A673 (cell line): ENCODE results near the gene WNT11. TPM values are rescaled to one million over a fixed set of nuclear protein-coding genes. Genes with fewer than 3 reads are reported as not detected.
"Not testable (repeated sequence)": the region's sequence is repeated elsewhere in the genome, so short reads cannot be mapped to it uniquely, and the experiment has no call there.

Source experiments
- BruUV-seq: library from RNA; stranded (reverse); fragments of 400-500 nt; replicated peaks from 2 replicates; lab custom pipeline; 2021; lab: Mats Ljungman, UMichigan
- CTCF ChIA-PET: fragments of 300-600 bp; sonication (Branson Sonifier 250); formaldehyde crosslinking; loops from one replicate; lab custom pipeline; 2022; ENCODE audit warnings: antibody characterized with exemption; lab: Charles Lee
- POLR2A ChIA-PET: fragments of 300-600 bp; sonication (Branson Sonifier 250); formaldehyde crosslinking; loops from one replicate; lab custom pipeline; 2022; ENCODE audit warnings: antibody characterized with exemption; ENCODE audit not compliant: low non-redundant PET; lab: Charles Lee
- DNase-seq: peaks from one replicate; pipeline ENCODE4 v3.0.0-alpha.2; 2015; ENCODE audit warnings: low spot score
- H3K27ac ChIP-seq: fragments of 200-600 bp; sonication (generic); 2 replicates; pipeline ENCODE4 v1.5.1; 2016; ENCODE audit warnings: mixed run types, low read depth, mild to moderate bottlenecking, mixed read lengths, antibody characterized with exemption, low read length; ENCODE audit not compliant: poor library complexity, severe bottlenecking
- H3K27me3 ChIP-seq: fragments of 200-600 bp; sonication (generic); replicated peaks from 2 replicates; pipeline ENCODE4 v1.6.1; 2017; ENCODE audit warnings: mixed run types, low read depth, mild to moderate bottlenecking, mixed read lengths, antibody characterized with exemption, low read length; ENCODE audit not compliant: insufficient read depth, poor library complexity
- H3K36me3 ChIP-seq: fragments of 200-600 bp; sonication (generic); 2 replicates; pipeline ENCODE4 v1.6.1; 2016; ENCODE audit warnings: mixed run types, mild to moderate bottlenecking, mixed read lengths, antibody characterized with exemption, low read length; ENCODE audit not compliant: insufficient read depth, poor library complexity, severe bottlenecking
- H3K4me1 ChIP-seq: fragments of 200-600 bp; sonication (generic); 2 replicates; pipeline ENCODE4 v1.6.1; 2017; ENCODE audit warnings: mixed run types, mild to moderate bottlenecking, mixed read lengths, antibody characterized with exemption, low read length; ENCODE audit not compliant: insufficient read depth, poor library complexity, severe bottlenecking
- H3K4me3 ChIP-seq: fragments of 200-600 bp; sonication (generic); 2 replicates; pipeline ENCODE4 v1.5.1; 2016; ENCODE audit warnings: low read depth, mixed run types, mild to moderate bottlenecking, mixed read lengths, low read length; ENCODE audit not compliant: poor library complexity, severe bottlenecking
- H3K9me3 ChIP-seq: fragments of 200-600 bp; sonication (generic); 2 replicates; pipeline ENCODE4 v1.6.1; 2016; ENCODE audit warnings: mixed run types, low read depth, mild to moderate bottlenecking, mixed read lengths, antibody characterized with exemption, low read length; ENCODE audit not compliant: poor library complexity, severe bottlenecking
- CTCF ChIP-seq: fragments of 300-800, 200-600 bp; sonication (generic); conservative IDR thresholded peaks from 2 replicates; pipeline ENCODE4 v1.5.1; 2017; ENCODE audit warnings: low read depth, mild to moderate bottlenecking, antibody characterized with exemption, low read length, moderate library complexity, mixed read lengths
- EZH2 ChIP-seq: fragments of 200-600 bp; sonication (generic); IDR thresholded peaks from 2 replicates; pipeline ENCODE4 v1.6.1; 2017; ENCODE audit warnings: borderline replicate concordance, low read depth, mild to moderate bottlenecking, mixed read lengths, antibody characterized with exemption, low read length; ENCODE audit not compliant: poor library complexity, severe bottlenecking
- intact Hi-C: fragments of 100-400 bp; cut with micrococcal nuclease; formaldehyde crosslinking; loops from one replicate; pipeline ENCODE4 v1.10.0; 2022; ENCODE audit not compliant: unreplicated experiment
- total RNA-seq: library from RNA; stranded (reverse); gene quantifications from 2 replicates; pipeline ENCODE4 v1.2.3, GENCODE V29; 2021

WNT11 gene
- total RNA-seq, 1 experiment from 2014 or later: 1.2 TPM

GRCh38 chr11:76201672-76202412 is 4.5 kb downstream of the WNT11 start:
- CTCF ChIA-PET: interaction anchor here (0.6 kb wide), 1 partner anchor 1057 kb away, joined by 3 read pairs; no protein-coding TSS in a partner anchor
- no peak for DNase-seq
- POLR2A ChIA-PET: no interaction called here
- no peak overlapping the region for H3K27ac ChIP-seq
- H3K4me1 ChIP-seq: peaks cover 16% of the 10 kb centered on the region
- TF ChIP-seq CTCF (no peak), EZH2 (no peak)
- H3K36me3 ChIP-seq: no peaks in the 10 kb centered on the region
- no peak overlapping the region for H3K4me3 ChIP-seq
- peaks cover 15% of the 10 kb centered on the region for H3K27me3 ChIP-seq
- no TSS peak for BruUV-seq
- intact Hi-C loops: no loop called here
- H3K9me3 ChIP-seq: no peaks in the 10 kb centered on the region

- Histone ChIP-seq H3K27me3 (peaks cover 7% of the 10 kb centered on the region), H3K4me1 (peaks cover 9% of the 10 kb centered on the region), H3K27ac (no peak overlapping the region), H3K4me3 (no peak overlapping the region), H3K36me3 (no peaks in the 10 kb centered on the region), H3K9me3 (no peaks in the 10 kb centered on the region)
- no peak for DNase-seq
- POLR2A ChIA-PET: no interaction called here
- TF ChIP-seq CTCF: no peak
- TF ChIP-seq EZH2: no peak
- intact Hi-C loops: no loop called here
- no TSS peak for BruUV-seq
- CTCF ChIA-PET: no interaction called here
Measured at GRCh38 chr11:76201056-76201455, 5.2 kb downstream of the WNT11 start.

GRCh38 chr11:76200006-76200940 is 6.0 kb downstream of the WNT11 start:
- Histone ChIP-seq H3K4me1 (peaks cover 2% of the 10 kb centered on the region), H3K27me3 (no peaks in the 10 kb centered on the region), H3K27ac (no peak overlapping the region), H3K36me3 (no peaks in the 10 kb centered on the region), H3K4me3 (no peak overlapping the region), H3K9me3 (no peaks in the 10 kb centered on the region)
- no peak for DNase-seq
- ChIA-PET POLR2A (no interaction called here), CTCF (no interaction called here)
- intact Hi-C loops: no loop called here
- TF ChIP-seq EZH2 (no peak), CTCF (no peak)
- BruUV-seq: no TSS peak

GRCh38 chr11:76198691-76199090 is 7.6 kb downstream of the WNT11 start:
- intact Hi-C loops, H3K36me3 ChIP-seq, DNase-seq, POLR2A ChIA-PET, H3K4me3 ChIP-seq, H3K27ac ChIP-seq, H3K27me3 ChIP-seq, H3K4me1 ChIP-seq, H3K9me3 ChIP-seq, BruUV-seq: not testable (repeated sequence)
- CTCF ChIA-PET: interaction anchor here (0.5 kb wide), 1 partner anchor 42 kb away, joined by 5 read pairs; no protein-coding TSS in a partner anchor
